AG09319 (cell line): ENCODE measurements around the gene FAM3C.
"Not testable (repeated sequence)": the region's sequence is repeated elsewhere in the genome, so short reads cannot be mapped to it uniquely, and the experiment has no call there.

Experiments
- DNase-seq: peaks from one replicate; pipeline ENCODE4 v3.0.0-alpha.2; 2010; ENCODE audit warnings: low read depth; ENCODE audit errors: extremely low read depth
- CTCF ChIP-seq: IDR thresholded peaks from 2 replicates; pipeline ENCODE4 v1.5.1; 2011; ENCODE audit warnings: low read depth, mild to moderate bottlenecking, inconsistent platforms, low read length, moderate library complexity

The FAM3C gene

DNA sequence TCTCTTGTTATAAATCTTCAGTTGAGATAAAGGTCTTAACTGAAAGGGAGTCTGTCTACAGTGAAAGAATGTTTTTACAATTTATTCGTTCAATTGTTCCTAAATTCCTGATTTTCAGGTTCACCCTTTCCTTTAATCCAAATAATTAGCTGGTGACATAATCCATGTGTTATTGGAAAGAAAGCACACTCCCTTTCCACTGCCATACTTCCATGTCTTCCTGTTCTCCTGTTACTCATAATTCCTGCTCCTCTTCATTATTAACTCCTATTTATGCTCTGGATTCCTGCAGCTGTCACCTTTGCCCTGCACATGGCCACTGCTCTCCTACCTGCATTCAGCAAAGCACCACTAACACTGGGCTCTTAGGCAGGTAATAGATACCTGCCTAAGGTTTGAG lies 40.0 kb upstream of the FAM3C start:
- TF ChIP-seq CTCF = no peak
- no peak for DNase-seq

DNA sequence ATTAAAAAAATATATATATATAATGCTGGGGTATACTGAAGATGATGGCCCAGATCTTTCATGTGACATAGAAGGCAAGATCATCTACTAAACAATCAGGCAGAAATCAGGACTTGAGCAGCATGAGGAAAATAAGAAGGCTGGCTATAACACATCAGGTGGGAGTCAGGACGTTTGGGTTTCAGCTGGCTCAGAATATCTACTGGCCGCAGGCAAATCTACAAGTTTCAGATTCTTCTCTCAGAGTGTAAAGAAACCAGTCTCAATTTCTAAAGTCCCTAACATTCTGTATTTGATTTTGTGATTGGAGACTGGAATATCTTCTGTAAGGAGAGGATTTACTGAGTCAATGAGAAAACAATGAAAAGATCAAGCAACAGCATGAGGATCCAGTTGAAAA lies 37.7 kb upstream of the FAM3C start:
- DNase-seq = no peak
- TF ChIP-seq CTCF = no peak

DNA sequence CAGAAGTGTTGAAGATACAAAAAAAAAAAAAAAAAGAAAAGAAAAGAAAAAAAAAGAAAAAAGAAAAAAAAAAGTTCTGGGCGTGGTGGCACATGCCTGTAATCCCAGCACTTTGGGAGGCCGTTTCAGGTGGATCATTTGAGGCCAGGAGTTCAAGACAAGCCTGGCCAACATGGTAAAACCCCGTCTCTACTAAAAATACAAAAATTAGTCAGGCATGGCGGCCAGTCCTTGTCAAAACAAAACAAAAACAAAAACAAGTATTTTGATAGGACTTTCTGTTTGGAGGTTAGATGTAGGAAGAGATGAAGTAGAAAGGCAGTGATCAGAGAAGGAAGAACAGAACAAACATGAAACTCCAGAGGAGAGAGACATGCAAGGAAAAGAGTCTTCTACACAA lies 36.4 kb upstream of the FAM3C start:
- DNase-seq = not testable (repeated sequence)

- DNase-seq = no peak
- TF ChIP-seq CTCF = no peak
These were observed 35.9 kb upstream of the FAM3C start for GRCh38 chr7:121431996-121432395.

GRCh38 chr7:121431389-121431995 lies 35.4 kb upstream of the FAM3C start:
- no peak for DNase-seq
- TF ChIP-seq CTCF = no peak

- no peak for DNase-seq
- no peak for TF ChIP-seq CTCF
These were observed 34.5 kb upstream of the FAM3C start for GRCh38 chr7:121430558-121430957.

GRCh38 chr7:121429798-121430197 lies 33.7 kb upstream of the FAM3C start:
- no peak for DNase-seq
- no peak for TF ChIP-seq CTCF

- no peak for TF ChIP-seq CTCF
- DNase-seq = no peak
These were observed 32.9 kb upstream of the FAM3C start for GRCh38 chr7:121428855-121429489.

- not testable (repeated sequence) for DNase-seq
These were observed 25.6 kb upstream of the FAM3C start for GRCh38 chr7:121421743-121422142.
